Hepatocyte (in vitro differentiated cells): ENCODE measurements around the gene CX3CL1. TPM values are rescaled to one million over a fixed set of nuclear protein-coding genes. Genes with fewer than 3 reads are reported as not detected.

Experiments
- DNase-seq: peaks from one replicate; pipeline ENCODE4 v3.0.0-alpha.2; 2016; ENCODE audit warnings: low spot score
- H2AFZ ChIP-seq: fragments of 200-600 bp; sonication (generic); 2 replicates; pipeline ENCODE4 v1.6.0; 2016; ENCODE audit warnings: antibody characterized with exemption, mild to moderate bottlenecking
- H3K27ac ChIP-seq: fragments of 200-600 bp; sonication (generic); 2 replicates; pipeline ENCODE4 v1.5.1; 2016; ENCODE audit warnings: mild to moderate bottlenecking
- H3K27me3 ChIP-seq: fragments of 200-600 bp; sonication (generic); 2 replicates; pipeline ENCODE4 v1.6.1; 2016
- H3K36me3 ChIP-seq: fragments of 200-600 bp; sonication (generic); replicated peaks from 2 replicates; pipeline ENCODE4 v1.5.1; 2016; ENCODE audit warnings: low read depth; ENCODE audit not compliant: insufficient read depth
- H3K4me1 ChIP-seq: fragments of 200-600 bp; sonication (generic); 2 replicates; pipeline ENCODE4 v1.5.1; 2016; ENCODE audit warnings: mild to moderate bottlenecking, moderate library complexity; ENCODE audit not compliant: insufficient read depth
- H3K4me2 ChIP-seq: fragments of 200-600 bp; sonication (generic); 2 replicates; pipeline ENCODE4 v1.6.0; 2016
- H3K4me3 ChIP-seq: fragments of 200-600 bp; sonication (generic); 2 replicates; pipeline ENCODE4 v1.5.1; 2016; ENCODE audit warnings: mild to moderate bottlenecking
- H3K79me2 ChIP-seq: fragments of 200-600 bp; sonication (generic); 2 replicates; pipeline ENCODE4 v1.6.0; 2017; ENCODE audit warnings: mild to moderate bottlenecking
- H3K9me2 ChIP-seq: fragments of 200-600 bp; sonication (generic); replicated peaks from 2 replicates; pipeline ENCODE4 v1.6.0; 2017; ENCODE audit warnings: mild to moderate bottlenecking; ENCODE audit not compliant: insufficient read depth
- H3K9me3 ChIP-seq: fragments of 200-600 bp; sonication (generic); 2 replicates; pipeline ENCODE4 v1.5.1; 2016; ENCODE audit warnings: low read depth, mild to moderate bottlenecking
- H4K20me1 ChIP-seq: fragments of 200-600 bp; sonication (generic); 2 replicates; pipeline ENCODE4 v1.6.0; 2016; ENCODE audit warnings: mild to moderate bottlenecking; ENCODE audit not compliant: insufficient read depth, poor library complexity, severe bottlenecking
- CTCF ChIP-seq: fragments of 200-600 bp; sonication (generic); IDR thresholded peaks from 2 replicates; pipeline ENCODE4 v1.5.1; 2016; ENCODE audit warnings: antibody characterized with exemption, mild to moderate bottlenecking; ENCODE audit not compliant: poor library complexity
- EZH2 ChIP-seq: fragments of 200-600 bp; sonication (generic); IDR thresholded peaks from 2 replicates; pipeline ENCODE4 v1.6.1; 2016; ENCODE audit warnings: antibody characterized with exemption, mild to moderate bottlenecking, borderline replicate concordance
- EZH2phosphoT487 ChIP-seq: fragments of 200-600 bp; sonication (generic); IDR thresholded peaks from one replicate; pipeline ENCODE4 v1.6.1; 2018; ENCODE audit warnings: antibody characterized with exemption, mild to moderate bottlenecking, low read depth, moderate library complexity; ENCODE audit not compliant: unreplicated experiment, severe bottlenecking
- WGBS: methylation state at CpG from one replicate; pipeline ENCODE4 v1.1.6; 2016; ENCODE audit warnings: low lambda C conversion rate; ENCODE audit errors: missing lambda C conversion rate; 5-methylcytosine and 5-hydroxymethylcytosine counted together
- polyA plus RNA-seq: library from polyadenylated mRNA; unstranded; fragments of >200 nt; fragmentation: Nextera tagmentation; extraction: Ambion mirVana; gene quantifications from 2 replicates; pipeline ENCODE4 v1.2.1, GENCODE V29; 2016
- total RNA-seq: library from RNA; depleted of rRNA; stranded (reverse); fragments of >200 nt; gene quantifications from 2 replicates; pipeline ENCODE4 v1.2.3, GENCODE V29; 2014

CX3CL1 gene
- total and polyA plus RNA-seq, 2 experiments from 2014 or later = 6.6 to 9.4 TPM

- Histone ChIP-seq H3K4me2 (no peak overlapping the region), H3K4me3 (no peak overlapping the region), H3K79me2 (no peaks in the 10 kb centered on the region), H4K20me1 (no peaks in the 10 kb centered on the region), H3K9me2 (no peaks in the 10 kb centered on the region), H3K9me3 (no peaks in the 10 kb centered on the region), H3K4me1 (no peaks in the 10 kb centered on the region), H2AFZ (no peak overlapping the region), H3K36me3 (no peaks in the 10 kb centered on the region), H3K27ac (no peak overlapping the region), H3K27me3 (no peaks in the 10 kb centered on the region)
- no peak for DNase-seq
- no peak for TF ChIP-seq EZH2
- no peak for TF ChIP-seq CTCF
- no peak for TF ChIP-seq EZH2phosphoT487
- 57% methylated on average over 7 of the region's 7 CpGs for WGBS
Observed at GRCh38 chr16:57401943-57402640, 29.8 kb downstream of the CX3CL1 start.

GRCh38 chr16:57403965-57404817, 31.9 kb downstream of the CX3CL1 start, which contains the start of gene CCL17:
Gene CCL17, plus strand, starts transcription at chr16:57404767. Its CDS starts 9,166 bp downstream, at chr16:57413933.
- Histone ChIP-seq H3K79me2 (no peaks in the 10 kb centered on the region), H3K4me3 (no peak within 1 kb of the TSS), H3K9me2 (no peaks in the 10 kb centered on the region), H3K9me3 (no peaks in the 10 kb centered on the region), H3K36me3 (no peaks in the 10 kb centered on the region), H3K27ac (no peak within 1 kb of the TSS), H4K20me1 (no peaks in the 10 kb centered on the region), H3K4me1 (no peaks in the 10 kb centered on the region), H3K27me3 (no peaks in the 10 kb centered on the region), H3K4me2 (no peak within 1 kb of the TSS), H2AFZ (no peak within 1 kb of the TSS)
- no peak for DNase-seq
- 85% methylated on average over 17 of the region's 17 CpGs for WGBS
- TF ChIP-seq EZH2phosphoT487 (no peak), EZH2 (no peak), CTCF (no peak)

GRCh38 chr16:57405097-57405496, 32.8 kb downstream of the CX3CL1 start:
- no peak overlapping the region for H3K27ac ChIP-seq
- DNase-seq = no peak
- WGBS = 89% methylated on average over 3 of the region's 3 CpGs
- H3K4me3 ChIP-seq = no peak overlapping the region
- H3K4me2 ChIP-seq = no peak overlapping the region
- H2AFZ ChIP-seq = no peak overlapping the region
- H3K27me3 ChIP-seq = no peaks in the 10 kb centered on the region
- no peaks in the 10 kb centered on the region for H3K79me2 ChIP-seq
- TF ChIP-seq CTCF (no peak), EZH2 (no peak), EZH2phosphoT487 (no peak)
- H3K4me1 ChIP-seq = no peaks in the 10 kb centered on the region
- no peaks in the 10 kb centered on the region for H3K36me3 ChIP-seq
- H3K9me3 ChIP-seq = no peaks in the 10 kb centered on the region
- no peaks in the 10 kb centered on the region for H4K20me1 ChIP-seq
- no peaks in the 10 kb centered on the region for H3K9me2 ChIP-seq
